Subcutaneous abdominal adipose tissue (tissue), 5 donors: ENCODE data around the gene PTGIR.
A peak's percentile ranks its signal among the peaks of the same experiment; 100 is the strongest.
"Not testable (repeated sequence)": the region's sequence is repeated elsewhere in the genome, so short reads cannot be mapped to it uniquely, and the experiment has no call there.

Source experiments
- H3K27ac ChIP-seq: one replicate; pipeline ENCODE4 v1.7.0; 2013; ENCODE audit warnings: low read depth, mild to moderate bottlenecking, inconsistent platforms, low read length, moderate library complexity
- H3K27me3 ChIP-seq, 5 donors: one replicate each; pipeline ENCODE4 v1.7.0; 2013; ENCODE audit warnings: low read length in 5 of 5, inconsistent platforms in 1 of 5; ENCODE audit not compliant: control insufficient read depth in 5 of 5, insufficient read depth in 4 of 5
- H3K36me3 ChIP-seq, 5 donors: one replicate each; pipeline ENCODE4 v1.7.0; 2013; ENCODE audit warnings: low read length in 5 of 5; ENCODE audit not compliant: control insufficient read depth in 5 of 5, insufficient read depth in 5 of 5
- H3K4me1 ChIP-seq, 5 donors: one replicate each; pipeline ENCODE4 v1.7.0; 2013; ENCODE audit warnings: low read length in 5 of 5, mild to moderate bottlenecking in 3 of 5, moderate library complexity in 1 of 5; ENCODE audit not compliant: control insufficient read depth in 5 of 5, insufficient read depth in 5 of 5
- H3K4me3 ChIP-seq, 5 donors: one replicate each; pipeline ENCODE4 v1.7.0; 2013; ENCODE audit warnings: low read length in 5 of 5, low read depth in 1 of 5
- H3K9ac ChIP-seq, 5 donors: one replicate each; pipeline ENCODE4 v1.7.0; 2013; ENCODE audit warnings: low read length in 5 of 5, mild to moderate bottlenecking in 4 of 5, moderate library complexity in 3 of 5
- H3K9me3 ChIP-seq, 5 donors: one replicate each; pipeline ENCODE4 v1.7.0; 2013; ENCODE audit warnings: low read length in 5 of 5; ENCODE audit not compliant: control insufficient read depth in 5 of 5
- donor health status: healthy.
- donor health status: healthy.
- donor health status: healthy.
- donor health status: healthy.
- donor health status: healthy.

The PTGIR gene

DNA sequence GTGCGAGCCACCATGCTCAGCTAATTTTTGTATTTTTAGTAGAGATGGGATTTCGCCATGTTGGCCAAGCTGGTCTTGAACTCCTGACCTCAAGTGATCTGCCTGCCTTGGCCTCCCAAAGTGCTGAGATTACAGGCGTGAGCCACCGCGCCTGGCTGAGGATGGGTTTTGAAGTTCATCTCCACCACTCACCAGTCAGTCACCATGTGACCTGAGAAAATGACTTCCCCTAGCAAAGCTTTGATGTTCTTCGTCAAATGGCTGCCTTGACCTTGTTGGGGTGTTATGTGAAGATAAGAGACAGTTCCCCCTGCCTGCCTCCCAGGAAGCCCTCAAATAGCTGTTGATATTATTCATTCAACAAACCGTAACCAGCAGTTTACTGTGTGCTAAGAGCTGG is 4.1 kb upstream of the PTGIR start:
- not testable (repeated sequence) for H3K9ac ChIP-seq, H3K27ac ChIP-seq, H3K4me3 ChIP-seq, H3K9me3 ChIP-seq, H3K36me3 ChIP-seq
- peaks cover 16 to 57% (median 54%) of the 10 kb centered on the region in 5 donors for H3K4me1 ChIP-seq
- peaks cover 0 to 15% (median 8%) of the 10 kb centered on the region in 5 donors for H3K27me3 ChIP-seq

DNA sequence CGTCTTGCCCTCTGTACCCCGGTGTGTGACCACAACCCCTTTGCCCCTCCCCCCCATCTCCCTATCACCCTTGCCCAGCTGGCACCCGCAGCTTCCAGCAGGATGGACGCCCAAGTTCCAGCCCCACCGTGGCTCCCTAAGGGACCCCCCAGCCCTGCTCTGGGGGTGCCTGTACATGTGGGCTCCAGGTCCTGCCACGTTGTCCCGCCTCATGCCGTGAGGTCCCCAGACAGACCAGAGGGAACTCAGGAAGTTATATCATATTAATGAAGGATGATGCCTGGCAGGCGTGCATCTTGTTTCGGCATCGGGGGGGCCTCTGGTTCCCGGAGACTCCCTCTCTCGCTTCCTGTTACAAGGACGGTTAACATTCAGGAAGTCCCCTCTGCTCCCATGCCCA is 1.6 kb upstream of the PTGIR start:
- Histone ChIP-seq H3K27me3 (peaks cover 0 to 5% (median 0%) of the 10 kb centered on the region in 5 donors), H3K9ac (no peak overlapping the region), H3K9me3 (no peaks in the 10 kb centered on the region), H3K4me3 (no peak overlapping the region), H3K27ac (peak overlapping the region; percentile 83), H3K36me3 (no peaks in the 10 kb centered on the region), H3K4me1 (peaks cover 13 to 62% (median 49%) of the 10 kb centered on the region in 5 donors)

DNA sequence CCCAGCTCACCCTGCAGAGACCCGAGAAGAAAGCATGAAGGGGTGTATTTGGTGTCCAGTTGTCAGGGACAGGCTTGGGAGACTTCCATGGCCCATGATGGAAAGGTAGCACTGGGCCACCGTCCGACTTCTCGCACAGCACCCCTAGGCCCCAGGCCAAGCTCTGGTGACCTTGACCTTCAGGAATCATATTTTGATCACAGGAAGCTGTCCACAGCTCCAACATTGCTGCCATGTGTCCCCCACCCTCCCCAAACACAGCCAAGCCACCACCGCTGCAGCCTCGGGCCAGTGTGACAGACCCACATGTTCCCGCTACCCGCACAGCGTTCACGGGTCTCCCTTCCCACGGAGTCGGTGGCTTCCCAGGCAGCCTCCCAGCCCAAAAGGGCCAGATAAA is 842 bp upstream of the PTGIR start:
- H3K36me3 ChIP-seq, result no peaks in the 10 kb centered on the region
- H3K27me3 ChIP-seq, result peaks cover 0 to 6% (median 0%) of the 10 kb centered on the region in 5 donors
- no peaks in the 10 kb centered on the region for H3K9me3 ChIP-seq
- H3K9ac ChIP-seq, result peak overlapping the region in 2 of 5 donors; percentile 42 to 56
- H3K27ac ChIP-seq, result peak overlapping the region; percentile 83
- H3K4me3 ChIP-seq, result no peak overlapping the region
- H3K4me1 ChIP-seq, result peaks cover 8 to 63% (median 48%) of the 10 kb centered on the region in 5 donors

DNA sequence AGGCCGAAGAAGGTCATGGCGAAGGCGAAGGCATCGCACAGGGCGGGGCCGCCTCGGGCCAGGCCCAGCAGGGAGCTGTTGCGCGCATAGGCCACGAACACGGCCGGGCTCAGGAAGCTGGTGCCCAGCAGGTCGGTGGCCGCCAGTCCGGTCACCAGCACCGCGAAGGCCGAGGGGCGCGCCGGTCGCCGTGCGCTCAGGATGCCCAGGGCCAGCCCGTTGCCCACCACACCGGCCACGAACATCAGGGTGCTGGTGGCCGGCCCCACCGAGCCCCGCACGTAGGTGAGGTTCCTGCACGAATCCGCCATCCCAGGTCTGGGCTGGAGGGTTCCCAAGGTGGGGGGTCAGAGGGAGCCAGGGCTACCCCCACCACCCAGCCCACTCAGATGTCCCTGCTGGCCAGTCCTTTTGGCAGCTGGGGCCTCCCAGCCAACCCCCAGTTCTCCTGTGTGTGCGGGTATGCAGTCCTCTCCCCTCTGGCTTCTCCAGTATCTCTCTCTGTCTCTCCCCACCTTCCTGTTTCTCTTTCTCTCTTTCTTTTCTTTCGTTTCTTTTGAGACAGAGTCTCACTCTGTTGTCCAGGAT is 880 bp downstream of the PTGIR start:
- Histone ChIP-seq H3K4me3 (peak overlapping the region in 3 of 5 donors; percentile 30 to 63 (median 54)), H3K36me3 (no peaks in the 10 kb centered on the region), H3K27me3 (peaks cover 0 to 9% (median 0%) of the 10 kb centered on the region in 5 donors), H3K27ac (no peak overlapping the region), H3K9ac (no peak overlapping the region), H3K4me1 (peaks cover 5 to 68% (median 53%) of the 10 kb centered on the region in 5 donors), H3K9me3 (no peaks in the 10 kb centered on the region)

DNA sequence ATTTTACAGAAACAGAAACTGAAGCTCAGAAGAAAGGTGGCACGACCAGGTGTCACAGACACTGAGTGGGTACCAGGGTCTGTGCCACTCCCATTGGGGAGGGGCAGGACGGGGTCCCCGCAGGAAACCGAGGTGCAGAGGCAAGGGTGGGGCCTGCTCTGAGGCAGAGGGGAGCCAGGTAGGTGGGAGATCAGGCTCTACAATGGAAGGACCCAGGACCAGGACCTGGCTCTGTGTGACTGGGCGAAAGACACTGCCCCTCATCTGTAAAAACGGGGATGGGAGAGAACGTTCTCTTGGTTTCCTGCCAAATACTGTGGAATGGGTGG is 2.8 kb downstream of the PTGIR start:
- no peaks in the 10 kb centered on the region for H3K9me3 ChIP-seq
- peaks cover 5 to 82% (median 62%) of the 10 kb centered on the region in 5 donors for H3K4me1 ChIP-seq
- H3K27me3 ChIP-seq, result peaks cover 0 to 10% (median 0%) of the 10 kb centered on the region in 5 donors
- H3K36me3 ChIP-seq, result no peaks in the 10 kb centered on the region
- no peak overlapping the region for H3K27ac ChIP-seq
- H3K4me3 ChIP-seq, result no peak overlapping the region
- H3K9ac ChIP-seq, result no peak overlapping the region

DNA sequence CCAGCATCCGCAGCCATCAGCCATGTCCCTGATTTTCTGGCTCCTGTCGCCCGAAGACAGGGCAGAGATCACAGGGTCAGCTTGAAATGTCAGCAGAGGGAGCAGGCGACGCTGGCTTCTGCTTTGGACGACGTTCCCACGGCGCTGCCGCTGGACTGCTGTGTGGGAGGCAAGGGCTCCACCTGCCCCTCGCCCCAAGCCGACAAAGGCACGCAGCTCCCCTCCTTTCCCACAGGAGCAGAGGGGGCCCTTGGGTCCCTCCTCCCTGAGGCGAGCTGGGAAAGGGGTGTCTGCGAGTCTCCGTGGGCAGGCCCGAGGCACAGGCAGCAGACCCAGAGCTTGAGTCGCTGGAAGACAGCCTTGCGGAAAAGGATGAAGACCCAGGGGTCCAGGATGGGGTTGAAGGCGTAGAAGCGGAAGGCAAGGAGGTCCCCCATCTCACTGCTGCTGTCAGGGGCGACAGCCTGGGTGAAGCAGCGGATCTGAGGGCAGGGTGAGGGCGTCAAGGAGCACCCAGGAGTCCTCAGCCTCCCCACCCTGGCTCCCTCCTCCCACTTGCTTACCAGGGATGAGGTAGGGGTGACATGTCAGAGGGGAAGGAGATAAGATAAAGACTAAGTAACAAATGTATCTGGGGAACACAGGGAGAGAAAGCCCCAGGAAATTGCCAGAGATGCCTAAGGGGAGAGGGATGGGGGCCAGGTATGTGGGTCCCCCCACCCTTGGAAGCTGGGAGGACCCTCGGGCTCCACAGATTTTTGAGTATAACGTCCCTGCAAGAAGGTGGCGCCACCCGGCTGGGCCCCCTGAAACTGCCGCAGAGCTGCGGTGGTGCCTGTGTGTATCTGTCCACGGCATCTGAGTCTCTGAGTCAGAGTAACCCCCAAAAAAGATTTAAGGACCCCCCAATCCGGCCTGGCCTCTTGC is 3.4 kb downstream of the PTGIR start:
- H3K4me1 ChIP-seq, result peaks cover 5 to 84% (median 68%) of the 10 kb centered on the region in 5 donors
- H3K36me3 ChIP-seq, result no peaks in the 10 kb centered on the region
- H3K9ac ChIP-seq, result no peak overlapping the region
- peaks cover 0 to 12% (median 0%) of the 10 kb centered on the region in 5 donors for H3K27me3 ChIP-seq
- peak overlapping the region in 2 of 5 donors; percentile 6 to 13 for H3K4me3 ChIP-seq
- no peak overlapping the region for H3K27ac ChIP-seq
- no peaks in the 10 kb centered on the region for H3K9me3 ChIP-seq

DNA sequence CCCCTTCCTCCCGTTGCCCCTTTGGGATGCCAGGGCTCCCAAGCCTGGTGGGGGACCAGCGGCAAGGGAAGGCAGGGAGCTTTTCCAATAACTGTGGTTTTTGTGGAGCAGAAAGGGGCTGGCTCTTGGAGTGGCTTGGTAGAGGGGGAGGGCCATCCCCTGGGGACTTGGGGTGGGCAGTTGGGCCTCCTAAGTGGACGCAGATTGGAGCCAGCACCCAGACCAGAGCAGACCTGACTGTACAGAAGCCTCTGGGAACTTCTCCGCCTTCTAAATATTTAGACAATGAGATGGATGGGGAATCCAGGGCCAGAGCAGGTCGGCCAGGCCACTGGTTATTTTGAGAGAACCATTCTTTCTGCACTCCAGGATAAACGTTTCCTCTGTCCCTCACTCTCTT is 4.2 kb downstream of the PTGIR start:
- peak overlapping the region in 1 of 5 donors; percentile 6 for H3K4me3 ChIP-seq
- peaks cover 4 to 77% (median 61%) of the 10 kb centered on the region in 5 donors for H3K4me1 ChIP-seq
- peaks cover 0 to 12% (median 0%) of the 10 kb centered on the region in 5 donors for H3K27me3 ChIP-seq
- H3K27ac ChIP-seq, result no peak overlapping the region
- no peaks in the 10 kb centered on the region for H3K36me3 ChIP-seq
- no peak overlapping the region for H3K9ac ChIP-seq
- H3K9me3 ChIP-seq, result no peaks in the 10 kb centered on the region

DNA sequence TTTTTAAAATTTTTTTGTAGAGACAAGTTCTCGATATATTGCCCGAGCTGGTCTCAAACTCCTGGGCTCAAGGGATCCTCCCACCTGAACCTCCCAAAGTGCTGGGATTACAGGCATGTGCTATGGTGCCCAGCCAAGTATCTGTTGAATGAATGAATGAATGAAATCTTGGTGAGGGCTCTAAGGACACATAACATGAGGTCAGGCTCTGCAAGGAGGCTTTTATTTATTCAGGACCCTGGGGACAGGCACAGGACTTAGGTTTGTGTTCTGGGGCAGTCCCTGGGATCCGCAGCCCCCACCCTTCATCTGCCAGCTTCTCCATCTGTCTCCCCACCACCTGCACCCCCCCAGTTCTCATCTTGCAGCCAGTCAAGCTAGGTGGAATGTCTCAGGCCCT is 4.6 kb downstream of the PTGIR start:
- H3K4me3 ChIP-seq, result no peak overlapping the region
- peaks cover 0 to 12% (median 0%) of the 10 kb centered on the region in 5 donors for H3K27me3 ChIP-seq
- H3K9ac ChIP-seq, result no peak overlapping the region
- no peak overlapping the region for H3K27ac ChIP-seq
- H3K4me1 ChIP-seq, result peaks cover 0 to 72% (median 57%) of the 10 kb centered on the region in 5 donors
- no peaks in the 10 kb centered on the region for H3K9me3 ChIP-seq
- no peaks in the 10 kb centered on the region for H3K36me3 ChIP-seq

DNA sequence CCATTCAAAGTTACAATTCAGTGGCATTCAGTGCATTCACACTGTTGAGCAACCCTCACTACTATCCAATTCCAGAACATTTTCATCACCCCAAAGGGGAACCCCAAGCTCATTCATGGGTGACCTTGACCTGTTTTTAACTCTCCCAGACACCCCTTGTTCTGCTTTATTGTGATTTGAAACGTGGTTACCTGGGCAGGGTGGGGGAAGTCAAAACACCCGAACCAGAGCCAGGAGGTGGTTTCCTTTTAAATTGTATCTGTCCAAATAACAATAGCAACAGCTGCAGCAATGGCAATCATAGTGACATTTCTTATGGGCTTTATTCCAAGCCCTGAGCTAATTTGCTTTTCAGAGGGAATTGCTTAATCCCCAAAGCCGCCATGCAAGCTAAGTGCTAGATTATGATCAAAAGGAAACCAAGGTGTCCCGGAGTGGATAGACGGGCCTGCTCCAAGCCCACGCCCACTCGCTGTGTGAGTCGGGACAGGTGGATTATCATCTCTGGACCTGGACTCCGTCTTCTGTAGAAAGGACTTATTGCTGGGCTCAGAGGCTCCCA is 6.1 kb downstream of the PTGIR start:
- no peaks in the 10 kb centered on the region for H3K9me3 ChIP-seq
- peaks cover 0 to 61% (median 42%) of the 10 kb centered on the region in 5 donors for H3K4me1 ChIP-seq
- H3K27ac ChIP-seq, result no peak overlapping the region
- no peak overlapping the region for H3K4me3 ChIP-seq
- no peaks in the 10 kb centered on the region for H3K36me3 ChIP-seq
- H3K9ac ChIP-seq, result no peak overlapping the region
- peaks cover 0 to 12% (median 0%) of the 10 kb centered on the region in 5 donors for H3K27me3 ChIP-seq

DNA sequence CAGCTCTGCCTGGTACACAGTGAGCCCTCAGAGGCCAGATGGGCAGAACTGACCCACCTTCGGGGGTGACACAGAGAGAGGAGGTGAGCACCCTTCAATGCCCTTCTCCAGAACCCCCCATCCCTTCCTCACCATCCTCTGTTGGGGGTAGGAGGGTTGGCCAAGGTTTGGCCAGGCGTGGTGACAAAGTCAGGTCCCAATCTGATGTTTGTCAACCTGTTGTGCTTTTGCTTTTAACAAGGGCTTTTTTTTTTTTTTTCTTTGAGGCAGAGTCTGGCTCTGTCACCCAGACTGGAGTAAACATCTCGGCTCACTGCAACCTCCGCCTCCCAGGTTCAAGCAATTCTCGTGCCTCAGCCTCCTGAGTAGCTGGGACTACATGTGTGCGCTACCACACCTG is 7.3 kb downstream of the PTGIR start:
- no peak overlapping the region for H3K9ac ChIP-seq
- peaks cover 0 to 55% (median 38%) of the 10 kb centered on the region in 5 donors for H3K4me1 ChIP-seq
- no peak overlapping the region for H3K27ac ChIP-seq

More for the DNA sequence above, 7.3 kb downstream of the PTGIR start:
- Histone ChIP-seq H3K9me3 (no peaks in the 10 kb centered on the region), H3K4me3 (no peak overlapping the region), H3K27me3 (peaks cover 0 to 12% (median 0%) of the 10 kb centered on the region in 5 donors), H3K36me3 (no peaks in the 10 kb centered on the region)
